H9 (cell line): Measurements from ENCODE around the gene SLC35F3. TPM values are rescaled to one million over a fixed set of nuclear protein-coding genes. Genes with fewer than 3 reads are reported as not detected.

Experiments used
- DNase-seq: peaks from one replicate; pipeline ENCODE4 v3.0.0-alpha.2; 2017
- H2AFZ ChIP-seq: one replicate; pipeline ENCODE4 v1.6.1; 2013; ENCODE audit warnings: mild to moderate bottlenecking, low read length, control low read depth, moderate library complexity
- H2AK5ac ChIP-seq: 2 replicates; pipeline ENCODE4 v1.6.1; 2013; ENCODE audit warnings: low read length, control low read depth, mixed read lengths; ENCODE audit not compliant: insufficient read length
- H2BK120ac ChIP-seq: one replicate; pipeline ENCODE4 v1.6.1; 2013; ENCODE audit warnings: low read depth, mild to moderate bottlenecking, low read length, control low read depth, inconsistent platforms; ENCODE audit not compliant: poor library complexity, severe bottlenecking
- H2BK12ac ChIP-seq: 2 replicates; pipeline ENCODE4 v1.6.1; 2013; ENCODE audit warnings: low read length, control low read depth, mixed read lengths, low read depth; ENCODE audit not compliant: insufficient read length
- H2BK15ac ChIP-seq: 2 replicates; pipeline ENCODE4 v1.6.1; 2013; ENCODE audit warnings: low read depth, low read length, control low read depth
- H2BK20ac ChIP-seq: one replicate; pipeline ENCODE4 v1.6.1; 2013; ENCODE audit warnings: low read depth, mild to moderate bottlenecking, low read length, control low read depth, inconsistent platforms; ENCODE audit not compliant: poor library complexity, severe bottlenecking
- H2BK5ac ChIP-seq: 2 replicates; pipeline ENCODE4 v1.6.1; 2013; ENCODE audit warnings: low read length, control low read depth, mixed read lengths; ENCODE audit not compliant: insufficient read length
- H3K14ac ChIP-seq: 2 replicates; pipeline ENCODE4 v1.6.1; 2013; ENCODE audit warnings: low read length, control low read depth; ENCODE audit not compliant: insufficient read depth
- H3K18ac ChIP-seq: 2 replicates; pipeline ENCODE4 v1.6.1; 2013; ENCODE audit warnings: low read depth, mild to moderate bottlenecking, mixed read lengths, low read length, control low read depth; ENCODE audit not compliant: insufficient read length
- H3K23ac ChIP-seq: 2 replicates; pipeline ENCODE4 v1.6.1; 2013; ENCODE audit warnings: low read length, control low read depth, mixed read lengths, low read depth; ENCODE audit not compliant: insufficient read length
- H3K23me2 ChIP-seq: 2 replicates; pipeline ENCODE4 v1.6.1; 2013; ENCODE audit warnings: low read depth, mild to moderate bottlenecking, mixed read lengths, low read length, control low read depth; ENCODE audit not compliant: insufficient read length, poor library complexity, severe bottlenecking
- H3K27ac ChIP-seq: 2 replicates; pipeline ENCODE4 v1.5.1; 2013; ENCODE audit warnings: low read length, control low read depth, mixed read lengths, low read depth; ENCODE audit not compliant: insufficient read length
- H3K27me3 ChIP-seq: 2 replicates; pipeline ENCODE4 v1.6.1; 2013; ENCODE audit warnings: low read length, control low read depth, inconsistent platforms; ENCODE audit not compliant: insufficient read depth
- H3K4ac ChIP-seq: 2 replicates; pipeline ENCODE4 v1.6.1; 2013; ENCODE audit warnings: low read depth, mild to moderate bottlenecking, control low read depth, inconsistent platforms, low read length, moderate library complexity
- H3K4me1 ChIP-seq: 2 replicates; pipeline ENCODE4 v1.6.1; 2013; ENCODE audit warnings: low read length, control low read depth, inconsistent platforms; ENCODE audit not compliant: insufficient read depth
- H3K4me2 ChIP-seq: 2 replicates; pipeline ENCODE4 v1.6.1; 2013; ENCODE audit warnings: low read length, control low read depth, mixed read lengths; ENCODE audit not compliant: insufficient read length, insufficient read depth
- H3K56ac ChIP-seq: 2 replicates; pipeline ENCODE4 v1.6.1; 2013; ENCODE audit warnings: low read depth, mild to moderate bottlenecking, mixed read lengths, low read length, control low read depth; ENCODE audit not compliant: insufficient read length
- H3K79me1 ChIP-seq: 2 replicates; pipeline ENCODE4 v1.6.1; 2013; ENCODE audit warnings: low read depth, mild to moderate bottlenecking, moderate library complexity, low read length, control low read depth, inconsistent platforms; ENCODE audit not compliant: insufficient read depth, poor library complexity, severe bottlenecking
- H3K79me2 ChIP-seq: 2 replicates; pipeline ENCODE4 v1.6.1; 2013; ENCODE audit warnings: low read length, control low read depth, inconsistent platforms; ENCODE audit not compliant: insufficient read depth
- H3K9ac ChIP-seq: 2 replicates; pipeline ENCODE4 v1.6.1; 2013; ENCODE audit warnings: low read length, control low read depth, mixed read lengths; ENCODE audit not compliant: insufficient read length; ENCODE audit errors: extremely low read depth
- H3K9me3 ChIP-seq: one replicate; pipeline ENCODE4 v1.6.1; 2013; ENCODE audit warnings: low read depth, low read length, inconsistent platforms; ENCODE audit not compliant: control insufficient read depth
- H3T11ph ChIP-seq: one replicate; pipeline ENCODE4 v1.6.1; 2013; ENCODE audit warnings: mild to moderate bottlenecking, low read length, control low read depth, inconsistent platforms
- H4K20me1 ChIP-seq: one replicate; pipeline ENCODE4 v1.6.1; 2013; ENCODE audit not compliant: control insufficient read depth, insufficient read length, insufficient read depth
- H4K5ac ChIP-seq: 2 replicates; pipeline ENCODE4 v1.6.1; 2013; ENCODE audit warnings: low read depth, mild to moderate bottlenecking, mixed read lengths, low read length, control low read depth; ENCODE audit not compliant: insufficient read length
- H4K8ac ChIP-seq: replicated peaks from 2 replicates; pipeline ENCODE4 v1.6.1; 2013; ENCODE audit warnings: low read length, control low read depth, mixed read lengths, low read depth; ENCODE audit not compliant: insufficient read length
- H4K91ac ChIP-seq: 2 replicates; pipeline ENCODE4 v1.6.1; 2013; ENCODE audit warnings: low read depth, mild to moderate bottlenecking, moderate library complexity, mixed read lengths, low read length, control low read depth; ENCODE audit not compliant: insufficient read length
- H3K27ac Mint-ChIP-seq, 3 experiments: 2 replicates in 2 of 3; 3 replicates in 1 of 3; pipeline ENCODE4 v1.8.0; 2020 to 2021; ENCODE audit warnings: mixed read lengths in 3 of 3, mild to moderate bottlenecking in 1 of 3, moderate library complexity in 1 of 3
- H3K27me3 Mint-ChIP-seq: 2 replicates; pipeline ENCODE4 v1.8.0; 2021; ENCODE audit warnings: low read depth, mild to moderate bottlenecking, moderate library complexity, mixed read lengths
- H3K36me3 Mint-ChIP-seq, 3 experiments: 2 replicates in 2 of 3; 3 replicates in 1 of 3; pipeline ENCODE4 v1.8.0; 2020 to 2021; ENCODE audit warnings: low read depth in 3 of 3, mixed read lengths in 3 of 3; ENCODE audit not compliant: insufficient read depth in 1 of 3
- H3K4me1 Mint-ChIP-seq, 2 experiments: 2 replicates each; pipeline ENCODE4 v1.8.0; 2020; ENCODE audit warnings: mixed read lengths in 2 of 2
- H3K4me3 Mint-ChIP-seq, 2 experiments: 2 replicates in 1 of 2; 3 replicates in 1 of 2; pipeline ENCODE4 v1.8.0; 2020 to 2021; ENCODE audit warnings: mild to moderate bottlenecking in 2 of 2, mixed read lengths in 2 of 2, moderate library complexity in 1 of 2
- H3K9me3 Mint-ChIP-seq, 2 experiments: 2 replicates in 1 of 2; 3 replicates in 1 of 2; pipeline ENCODE4 v1.8.0; 2020; ENCODE audit warnings: mild to moderate bottlenecking in 2 of 2, mixed read lengths in 2 of 2, moderate library complexity in 1 of 2
- WGBS: extraction: QIAGEN DNeasy Blood & Tissue Kit; methylation state at CpG from one replicate; pipeline ENCODE4 v1.1.7; 2013; ENCODE audit warnings: missing lambda C conversion rate, low lambda C conversion rate, mixed read lengths; ENCODE audit not compliant: insufficient read length; ENCODE audit errors: extremely low coverage; 5-methylcytosine and 5-hydroxymethylcytosine counted together
- total RNA-seq: library from RNA; stranded (reverse); gene quantifications from 2 replicates; pipeline ENCODE4 v1.2.1, GENCODE V29; 2021
- TF ChIP-seq, protein P1 (sequence below): fragments of 200-600 bp; sonication (generic); conservative IDR thresholded peaks from 3 replicates; pipeline ENCODE4 v1.8.0; 2021; ENCODE audit warnings: antibody characterized with exemption, mild to moderate bottlenecking

Gene SLC35F3
- total RNA-seq, 1 experiment from 2014 or later, result 0.81 TPM

DNA sequence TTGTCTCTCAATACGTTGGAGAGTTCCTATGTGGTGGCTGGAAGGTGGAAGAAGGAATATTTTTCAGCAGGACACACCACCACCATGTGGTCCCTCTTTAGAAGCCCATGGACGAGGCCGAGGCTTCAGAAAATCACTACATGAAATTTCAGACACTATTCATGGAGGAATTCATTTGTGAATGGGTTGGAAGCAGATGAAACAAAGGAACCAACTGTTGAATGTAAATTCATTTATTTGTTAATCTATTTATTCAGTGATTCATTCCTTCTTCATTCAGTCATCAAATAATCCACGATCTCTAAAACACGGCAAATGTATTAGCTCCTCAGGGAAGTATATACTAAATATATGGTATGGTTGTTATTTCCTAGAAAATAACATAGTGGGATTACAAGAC lies 12.2 kb downstream of the SLC35F3 start:
- no peaks in the 10 kb centered on the region for H3K79me1 ChIP-seq
- Mint-ChIP-seq H3K27me3 (no peaks in the 10 kb centered on the region), H3K9me3 (peaks cover 12 to 14% of the 10 kb centered on the region in 2 experiments), H3K4me1 (peaks cover 10 to 13% of the 10 kb centered on the region in 2 experiments), H3K4me3 (no peak overlapping the region), H3K36me3 (peaks cover 2 to 15% (median 8%) of the 10 kb centered on the region in 3 experiments; a peak in 5 of 7 replicates), H3K27ac (no peak overlapping the region)
- no peak overlapping the region for H3K14ac ChIP-seq
- no peaks in the 10 kb centered on the region for H4K20me1 ChIP-seq
- no peak for DNase-seq
- H2BK15ac ChIP-seq, result no peak overlapping the region
- H3K9ac ChIP-seq, result no peak overlapping the region
- no peaks in the 10 kb centered on the region for H3K4me1 ChIP-seq
- TF ChIP-seq, protein P1, sequence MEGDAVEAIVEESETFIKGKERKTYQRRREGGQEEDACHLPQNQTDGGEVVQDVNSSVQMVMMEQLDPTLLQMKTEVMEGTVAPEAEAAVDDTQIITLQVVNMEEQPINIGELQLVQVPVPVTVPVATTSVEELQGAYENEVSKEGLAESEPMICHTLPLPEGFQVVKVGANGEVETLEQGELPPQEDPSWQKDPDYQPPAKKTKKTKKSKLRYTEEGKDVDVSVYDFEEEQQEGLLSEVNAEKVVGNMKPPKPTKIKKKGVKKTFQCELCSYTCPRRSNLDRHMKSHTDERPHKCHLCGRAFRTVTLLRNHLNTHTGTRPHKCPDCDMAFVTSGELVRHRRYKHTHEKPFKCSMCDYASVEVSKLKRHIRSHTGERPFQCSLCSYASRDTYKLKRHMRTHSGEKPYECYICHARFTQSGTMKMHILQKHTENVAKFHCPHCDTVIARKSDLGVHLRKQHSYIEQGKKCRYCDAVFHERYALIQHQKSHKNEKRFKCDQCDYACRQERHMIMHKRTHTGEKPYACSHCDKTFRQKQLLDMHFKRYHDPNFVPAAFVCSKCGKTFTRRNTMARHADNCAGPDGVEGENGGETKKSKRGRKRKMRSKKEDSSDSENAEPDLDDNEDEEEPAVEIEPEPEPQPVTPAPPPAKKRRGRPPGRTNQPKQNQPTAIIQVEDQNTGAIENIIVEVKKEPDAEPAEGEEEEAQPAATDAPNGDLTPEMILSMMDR, result no peak
- H2BK20ac ChIP-seq, result no peak overlapping the region
- H4K8ac ChIP-seq, result no peak overlapping the region
- no peak overlapping the region for H4K91ac ChIP-seq
- H4K5ac ChIP-seq, result no peak overlapping the region
- no peak overlapping the region for H2BK5ac ChIP-seq
- no peaks in the 10 kb centered on the region for H3K23me2 ChIP-seq
- H2AFZ ChIP-seq, result no peak overlapping the region
- H2BK120ac ChIP-seq, result no peak overlapping the region
- no peak overlapping the region for H3T11ph ChIP-seq
- H3K27me3 ChIP-seq, result no peaks in the 10 kb centered on the region
- H3K27ac ChIP-seq, result no peak overlapping the region
- H3K9me3 ChIP-seq, result no peaks in the 10 kb centered on the region
- no peak overlapping the region for H2BK12ac ChIP-seq
- no peak overlapping the region for H3K4me2 ChIP-seq
- H2AK5ac ChIP-seq, result no peak overlapping the region
- H3K79me2 ChIP-seq, result no peaks in the 10 kb centered on the region
- no peak overlapping the region for H3K4ac ChIP-seq
- H3K56ac ChIP-seq, result no peak overlapping the region
- H3K23ac ChIP-seq, result no peak overlapping the region
- WGBS, result no CpG with 5 or more reads among the region's 5 CpGs
- no peak overlapping the region for H3K18ac ChIP-seq
